IPS-NIHi7 (cell line): ENCODE measurements around the gene SLIT1.

ENCODE experiments used
- DNase-seq: peaks from one replicate; pipeline ENCODE4 v3.0.0; 2012; ENCODE audit warnings: mixed read lengths; ENCODE audit errors: extremely low spot score

The SLIT1 gene

GRCh38 chr10:97115846-97116245, 69.9 kb downstream of the SLIT1 start:
- DNase-seq: no peak

- no peak for DNase-seq
Observed at GRCh38 chr10:97111615-97112014, 74.1 kb downstream of the SLIT1 start.

GRCh38 chr10:97109547-97109946, 76.2 kb downstream of the SLIT1 start:
- DNase-seq: no peak

GRCh38 chr10:97107551-97107950, 78.2 kb downstream of the SLIT1 start:
- no peak for DNase-seq

- no peak for DNase-seq
Observed at GRCh38 chr10:97106207-97106606, 79.6 kb downstream of the SLIT1 start.

- DNase-seq: no peak
Observed at GRCh38 chr10:97105303-97105702, 80.5 kb downstream of the SLIT1 start.

- no peak for DNase-seq
Observed at GRCh38 chr10:97103316-97104080, 82.3 kb downstream of the SLIT1 start.

GRCh38 chr10:97102441-97102840, 83.3 kb downstream of the SLIT1 start:
- DNase-seq: no peak

- no peak for DNase-seq
Observed at GRCh38 chr10:97101166-97101940, 84.4 kb downstream of the SLIT1 start.

GRCh38 chr10:97100657-97101056, 85.1 kb downstream of the SLIT1 start:
- DNase-seq: no peak

GRCh38 chr10:97099868-97100267, 85.9 kb downstream of the SLIT1 start:
- no peak for DNase-seq

GRCh38 chr10:97099089-97099488, 86.7 kb downstream of the SLIT1 start:
- no peak for DNase-seq

- no peak for DNase-seq
Observed at GRCh38 chr10:97097084-97097433, 88.7 kb downstream of the SLIT1 start.

- no peak for DNase-seq
Observed at GRCh38 chr10:97096261-97097083, 89.3 kb downstream of the SLIT1 start.

- DNase-seq: no peak
Observed at GRCh38 chr10:97095701-97096260, 90.0 kb downstream of the SLIT1 start.

GRCh38 chr10:97090644-97091043, 95.1 kb downstream of the SLIT1 start:
- DNase-seq: no peak

- DNase-seq: no peak
Observed at GRCh38 chr10:97090035-97090434, 95.7 kb downstream of the SLIT1 start.

- peak; percentile 40 for DNase-seq
Observed at GRCh38 chr10:97089209-97089870, 96.4 kb downstream of the SLIT1 start.

GRCh38 chr10:97087296-97087695, 98.5 kb downstream of the SLIT1 start:
- no peak for DNase-seq

GRCh38 chr10:97086530-97086929, 99.2 kb downstream of the SLIT1 start:
- DNase-seq: no peak

- DNase-seq: no peak
Observed at GRCh38 chr10:97083228-97083829, 102.4 kb downstream of the SLIT1 start.
